ENCODE data around the gene PSENEN. TPM values are rescaled to one million over a fixed set of nuclear protein-coding genes. Genes with fewer than 3 reads are reported as not detected.

The PSENEN gene
- total RNA-seq, 1 experiment from 2014 or later, result 112 TPM

GRCh38 chr19:35733180-35734125 is 12.0 kb upstream of the PSENEN start:
- H3K4me2 ChIP-seq (ENCODE audit: low read depth, low read length, poor library complexity, severe bottlenecking), result no peak overlapping the region
- no peaks in the 10 kb centered on the region for H3K9me3 ChIP-seq (ENCODE audit: low read length)
- 0 out of 2 replicates have a peak, but pooled peaks cover 10% of the 10 kb centered on the region for H4K20me1 ChIP-seq (ENCODE audit: insufficient read depth, low read depth, low read length)
- no peak overlapping the region for H3K4me3 ChIP-seq (ENCODE audit: low read length)
- no peaks in the 10 kb centered on the region for H3K27me3 ChIP-seq (ENCODE audit: low read length)
- H3K9me2 ChIP-seq (replicated peaks; ENCODE audit: insufficient read depth, low read length), result no peaks in the 10 kb centered on the region
- peaks cover 19% of the 10 kb centered on the region for H3K4me1 ChIP-seq (ENCODE audit: low read length)
- H3K36me3 ChIP-seq (ENCODE audit: insufficient read depth, low read length), result peaks cover 6% of the 10 kb centered on the region; the same call in 1 of the 2 replicates
- peak overlapping the region; percentile 53 for H3K27ac ChIP-seq (ENCODE audit: low read length)
- peak; percentile 73 for DNase-seq
- H3K79me2 ChIP-seq (ENCODE audit: low read length), result no peaks in the 10 kb centered on the region
- 0 out of 2 replicates have a peak overlapping the region, but pooled peaks have one; percentile 10 for H3K9ac ChIP-seq (ENCODE audit: low read length)
- no peak overlapping the region for H2AFZ ChIP-seq (ENCODE audit: low read length)

DNA sequence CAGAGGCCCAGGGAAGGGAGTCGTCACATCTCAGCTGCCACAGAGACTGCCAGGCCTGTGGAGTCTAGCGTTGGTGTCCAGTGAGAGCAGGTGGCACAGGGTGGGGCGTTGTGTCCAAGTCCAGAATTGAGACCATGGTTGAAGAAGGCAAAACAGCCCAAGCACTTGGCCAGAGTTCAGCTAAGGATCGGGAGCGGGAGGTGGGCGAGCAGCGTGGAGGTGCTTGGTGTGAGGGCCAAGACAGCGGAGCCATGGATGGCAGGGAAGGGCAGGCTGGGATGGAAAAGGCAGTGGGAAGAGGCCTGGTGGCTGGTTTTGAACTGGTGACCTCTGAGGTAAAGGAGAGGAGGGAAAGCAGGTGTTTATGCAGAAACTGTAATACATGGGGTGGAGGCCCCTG is 11.2 kb upstream of the PSENEN start:
- Histone ChIP-seq H3K27me3 (ENCODE audit: low read length) (no peaks in the 10 kb centered on the region), H3K27ac (ENCODE audit: low read length) (peak overlapping the region; percentile 53), H3K9ac (ENCODE audit: low read length) (0 out of 2 replicates have a peak overlapping the region, but pooled peaks have one; percentile 10), H2AFZ (ENCODE audit: low read length) (no peak overlapping the region), H3K4me2 (ENCODE audit: low read depth, low read length, poor library complexity, severe bottlenecking) (no peak overlapping the region), H3K79me2 (ENCODE audit: low read length) (no peaks in the 10 kb centered on the region), H3K9me3 (ENCODE audit: low read length) (no peaks in the 10 kb centered on the region), H3K4me1 (ENCODE audit: low read length) (peaks cover 19% of the 10 kb centered on the region), H4K20me1 (ENCODE audit: insufficient read depth, low read depth, low read length) (0 out of 2 replicates have a peak, but pooled peaks cover 10% of the 10 kb centered on the region), H3K36me3 (ENCODE audit: insufficient read depth, low read length) (peaks cover 6% of the 10 kb centered on the region; the same call in 1 of the 2 replicates), H3K4me3 (ENCODE audit: low read length) (no peak overlapping the region), H3K9me2 (replicated peaks; ENCODE audit: insufficient read depth, low read length) (no peaks in the 10 kb centered on the region)
- DNase-seq, result no peak

DNA sequence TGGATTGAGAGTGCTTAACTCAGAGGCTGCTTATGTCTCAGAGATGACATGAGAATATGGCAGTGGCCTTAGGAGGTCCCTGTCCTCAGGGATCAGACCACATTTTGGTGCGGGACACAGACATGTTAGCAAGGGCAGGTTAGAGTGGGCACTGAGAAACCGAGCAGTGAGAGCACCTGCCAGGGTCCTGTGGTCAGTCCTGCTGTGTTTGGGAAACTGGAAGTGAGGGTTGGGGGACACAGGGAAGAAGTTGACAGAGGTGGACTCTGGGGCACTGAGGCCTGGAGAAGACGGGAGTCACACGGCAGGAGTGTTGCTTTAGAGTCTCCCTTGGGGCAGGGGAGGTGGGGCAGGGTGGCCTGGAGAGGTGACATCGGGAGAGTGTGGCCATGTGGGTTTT is 10.6 kb upstream of the PSENEN start:
- H3K36me3 ChIP-seq (ENCODE audit: insufficient read depth, low read length), result peaks cover 6% of the 10 kb centered on the region; the same call in 1 of the 2 replicates
- no peaks in the 10 kb centered on the region for H3K27me3 ChIP-seq (ENCODE audit: low read length)
- no peak overlapping the region for H3K27ac ChIP-seq (ENCODE audit: low read length)
- no peak for DNase-seq
- no peak overlapping the region for H3K4me2 ChIP-seq (ENCODE audit: low read depth, low read length, poor library complexity, severe bottlenecking)
- no peaks in the 10 kb centered on the region for H3K79me2 ChIP-seq (ENCODE audit: low read length)
- no peak overlapping the region for H3K9ac ChIP-seq (ENCODE audit: low read length)
- H3K9me3 ChIP-seq (ENCODE audit: low read length), result no peaks in the 10 kb centered on the region
- H3K4me3 ChIP-seq (ENCODE audit: low read length), result no peak overlapping the region
- H3K4me1 ChIP-seq (ENCODE audit: low read length), result peaks cover 22% of the 10 kb centered on the region
- H4K20me1 ChIP-seq (ENCODE audit: insufficient read depth, low read depth, low read length), result 0 out of 2 replicates have a peak, but pooled peaks cover 10% of the 10 kb centered on the region
- H2AFZ ChIP-seq (ENCODE audit: low read length), result no peak overlapping the region
- H3K9me2 ChIP-seq (replicated peaks; ENCODE audit: insufficient read depth, low read length), result no peaks in the 10 kb centered on the region

- DNase-seq, result peak; percentile 67
- Histone ChIP-seq H3K79me2 (ENCODE audit: low read length) (no peaks in the 10 kb centered on the region), H3K27me3 (ENCODE audit: low read length) (no peaks in the 10 kb centered on the region), H3K4me2 (ENCODE audit: low read depth, low read length, poor library complexity, severe bottlenecking) (no peak overlapping the region), H3K9ac (ENCODE audit: low read length) (no peak overlapping the region), H3K9me3 (ENCODE audit: low read length) (no peaks in the 10 kb centered on the region), H4K20me1 (ENCODE audit: insufficient read depth, low read depth, low read length) (0 out of 2 replicates have a peak, but pooled peaks cover 6% of the 10 kb centered on the region), H3K36me3 (ENCODE audit: insufficient read depth, low read length) (no peaks in the 10 kb centered on the region; the same call in 1 of the 2 replicates), H3K4me3 (ENCODE audit: low read length) (no peak overlapping the region), H3K27ac (ENCODE audit: low read length) (no peak overlapping the region), H3K9me2 (replicated peaks; ENCODE audit: insufficient read depth, low read length) (no peaks in the 10 kb centered on the region), H3K4me1 (ENCODE audit: low read length) (peaks cover 40% of the 10 kb centered on the region), H2AFZ (ENCODE audit: low read length) (no peak overlapping the region)
Observed at GRCh38 chr19:35736913-35737886, 8.3 kb upstream of the PSENEN start.

DNA sequence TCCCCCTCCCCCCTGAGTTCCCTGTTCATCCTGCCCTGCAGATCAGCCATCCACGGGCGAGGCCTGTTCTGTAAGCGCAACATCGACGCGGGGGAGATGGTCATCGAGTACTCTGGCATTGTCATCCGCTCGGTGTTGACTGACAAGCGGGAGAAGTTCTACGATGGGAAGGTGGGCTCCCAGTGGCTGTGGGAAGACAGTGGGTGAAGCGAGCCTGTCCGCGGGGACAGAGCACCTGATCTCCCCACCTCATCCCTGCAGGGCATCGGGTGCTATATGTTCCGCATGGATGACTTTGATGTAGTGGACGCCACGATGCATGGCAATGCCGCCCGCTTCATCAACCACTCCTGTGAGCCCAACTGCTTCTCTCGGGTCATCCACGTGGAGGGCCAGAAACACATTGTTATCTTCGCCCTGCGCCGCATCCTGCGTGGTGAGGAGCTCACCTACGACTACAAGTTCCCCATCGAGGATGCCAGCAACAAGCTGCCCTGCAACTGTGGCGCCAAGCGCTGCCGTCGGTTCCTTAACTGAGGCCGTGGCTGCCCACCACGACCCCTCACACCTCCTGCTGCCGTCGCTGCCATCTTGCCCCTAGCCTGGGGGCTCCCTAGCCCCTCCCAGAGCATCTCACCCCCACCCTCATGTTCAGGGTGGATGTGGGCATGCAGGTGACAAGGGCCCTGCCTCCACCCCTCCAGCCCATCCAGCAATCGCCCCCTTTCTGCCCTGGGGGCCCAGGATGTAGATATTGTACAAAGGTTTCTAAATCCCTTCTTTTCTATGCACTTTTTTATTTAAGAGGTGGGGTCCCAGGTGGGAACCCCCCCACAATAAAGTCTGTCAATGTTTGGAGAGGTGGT is 7.2 kb upstream of the PSENEN start:
- no peak for DNase-seq
- no peak overlapping the region for H3K9ac ChIP-seq (ENCODE audit: low read length)

GRCh38 chr19:35738887-35739229 is 6.6 kb upstream of the PSENEN start:
- Histone ChIP-seq H3K79me2 (ENCODE audit: low read length) (peaks cover 3% of the 10 kb centered on the region; the same call in 1 of the 2 replicates), H3K9me2 (replicated peaks; ENCODE audit: insufficient read depth, low read length) (no peaks in the 10 kb centered on the region), H3K27me3 (ENCODE audit: low read length) (no peaks in the 10 kb centered on the region), H3K9ac (ENCODE audit: low read length) (no peak overlapping the region), H3K27ac (ENCODE audit: low read length) (no peak overlapping the region), H4K20me1 (ENCODE audit: insufficient read depth, low read depth, low read length) (0 out of 2 replicates have a peak, but pooled peaks cover 6% of the 10 kb centered on the region), H2AFZ (ENCODE audit: low read length) (no peak overlapping the region), H3K4me2 (ENCODE audit: low read depth, low read length, poor library complexity, severe bottlenecking) (no peak overlapping the region), H3K9me3 (ENCODE audit: low read length) (no peaks in the 10 kb centered on the region), H3K4me1 (ENCODE audit: low read length) (peaks cover 38% of the 10 kb centered on the region), H3K36me3 (ENCODE audit: insufficient read depth, low read length) (no peaks in the 10 kb centered on the region; the same call in 1 of the 2 replicates), H3K4me3 (ENCODE audit: low read length) (no peak overlapping the region)
- peak; percentile 48 for DNase-seq

More for the DNA sequence above, 7.2 kb upstream of the PSENEN start:
- H3K27ac ChIP-seq (ENCODE audit: low read length), result no peak overlapping the region
- no peak overlapping the region for H3K4me2 ChIP-seq (ENCODE audit: low read depth, low read length, poor library complexity, severe bottlenecking)
- H4K20me1 ChIP-seq (ENCODE audit: insufficient read depth, low read depth, low read length), result 0 out of 2 replicates have a peak, but pooled peaks cover 6% of the 10 kb centered on the region
- no peak overlapping the region for H3K4me3 ChIP-seq (ENCODE audit: low read length)
- H3K9me3 ChIP-seq (ENCODE audit: low read length), result no peaks in the 10 kb centered on the region
- no peaks in the 10 kb centered on the region for H3K79me2 ChIP-seq (ENCODE audit: low read length)
- H2AFZ ChIP-seq (ENCODE audit: low read length), result no peak overlapping the region
- H3K27me3 ChIP-seq (ENCODE audit: low read length), result no peaks in the 10 kb centered on the region
- no peaks in the 10 kb centered on the region for H3K9me2 ChIP-seq (replicated peaks; ENCODE audit: insufficient read depth, low read length)
- peaks cover 41% of the 10 kb centered on the region for H3K4me1 ChIP-seq (ENCODE audit: low read length)
- H3K36me3 ChIP-seq (ENCODE audit: insufficient read depth, low read length), result no peaks in the 10 kb centered on the region; the same call in 1 of the 2 replicates

DNA sequence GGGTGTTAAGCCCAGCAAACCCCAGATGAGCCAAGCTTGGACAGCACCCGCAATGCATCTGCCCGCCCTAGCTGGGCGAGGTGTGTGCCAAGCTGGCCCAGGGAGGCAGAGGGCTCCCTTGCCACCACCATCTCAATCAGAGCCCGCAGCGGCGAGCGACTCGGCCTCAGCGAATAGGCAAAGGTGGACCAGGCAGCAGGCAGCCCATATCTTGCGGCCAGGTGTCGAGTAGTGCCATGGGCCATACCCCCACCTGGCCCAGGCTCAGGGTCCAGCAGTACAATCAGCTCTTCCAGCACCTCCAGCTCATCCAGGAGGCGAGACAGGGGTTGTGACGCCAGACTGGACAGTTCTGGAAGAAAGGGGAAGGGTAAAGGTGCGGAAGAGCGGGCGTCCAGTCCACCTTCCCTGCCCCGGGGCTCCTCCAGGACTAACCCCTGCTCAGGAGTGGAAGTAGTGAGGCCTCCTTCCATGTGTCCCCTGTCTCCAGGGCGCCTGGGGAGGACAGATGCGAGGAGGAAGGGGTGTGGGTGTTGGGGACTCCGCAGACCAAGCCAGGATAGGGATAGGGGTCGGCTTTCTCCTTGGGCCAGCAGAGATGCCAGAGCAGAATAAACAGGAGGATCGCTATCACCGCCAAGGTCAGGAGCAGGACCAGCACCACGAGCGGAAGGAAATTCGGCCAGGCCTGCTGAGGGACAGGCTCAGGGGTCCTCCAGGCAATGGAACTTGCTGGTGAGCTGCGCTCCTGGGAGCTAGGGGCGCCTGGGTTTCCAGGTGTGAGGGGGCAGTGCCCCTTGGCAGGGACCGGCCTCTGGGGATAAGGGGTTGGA is 6.0 kb upstream of the PSENEN start:
- Histone ChIP-seq H3K4me3 (ENCODE audit: low read length) (peak overlapping the region; percentile 90), H3K79me2 (ENCODE audit: low read length) (peaks cover 6% of the 10 kb centered on the region; the same call in 1 of the 2 replicates), H3K4me1 (ENCODE audit: low read length) (peaks cover 39% of the 10 kb centered on the region), H3K9me2 (replicated peaks; ENCODE audit: insufficient read depth, low read length) (no peaks in the 10 kb centered on the region), H3K36me3 (ENCODE audit: insufficient read depth, low read length) (no peaks in the 10 kb centered on the region), H3K27ac (ENCODE audit: low read length) (no peak overlapping the region), H3K9me3 (ENCODE audit: low read length) (no peaks in the 10 kb centered on the region), H4K20me1 (ENCODE audit: insufficient read depth, low read depth, low read length) (no peaks in the 10 kb centered on the region), H3K9ac (ENCODE audit: low read length) (peak overlapping the region; percentile 78), H3K4me2 (ENCODE audit: low read depth, low read length, poor library complexity, severe bottlenecking) (peak overlapping the region; percentile 94), H2AFZ (ENCODE audit: low read length) (no peak overlapping the region), H3K27me3 (ENCODE audit: low read length) (no peaks in the 10 kb centered on the region)
- no peak for DNase-seq

All from Karpas-422 (cell line).